CD4-positive, CD25-positive, alpha-beta regulatory T cell (primary cell): ENCODE results near the gene DCAF11. TPM values are rescaled to one million over a fixed set of nuclear protein-coding genes. Genes with fewer than 3 reads are reported as not detected.
A peak's percentile ranks its signal among the peaks of the same experiment; 100 is the strongest.

ENCODE experiments used
- ATAC-seq, 2 donors: fragments of 150-1000 bp; cut with Tn5 transposase; one replicate each; pipeline ENCODE4 v1.10.0; 2021; ENCODE audit warnings: low read depth in 2 of 2, moderate number of reproducible peaks in 2 of 2, moderate library complexity in 1 of 2
- DNase-seq, 3 donors: peaks; one replicate each; pipeline versions ENCODE4 v3.0.0 to v3.0.0-alpha.2; 2012 to 2022; ENCODE audit warnings: mixed read lengths in 1 of 3
- H3K27ac ChIP-seq: one replicate; pipeline ENCODE4 v1.7.0; 2013; ENCODE audit warnings: mild to moderate bottlenecking, low read length; ENCODE audit not compliant: insufficient read depth, poor library complexity, severe bottlenecking
- H3K27me3 ChIP-seq: one replicate; pipeline ENCODE4 v1.7.0; 2013; ENCODE audit warnings: low read length; ENCODE audit not compliant: control insufficient read depth, insufficient read depth
- H3K36me3 ChIP-seq: one replicate; pipeline ENCODE4 v1.7.0; 2013; ENCODE audit warnings: mild to moderate bottlenecking, low read length, moderate library complexity; ENCODE audit not compliant: control insufficient read depth, insufficient read depth
- H3K4me1 ChIP-seq: 2 replicates; pipeline ENCODE4 v1.7.0; 2013; ENCODE audit warnings: mild to moderate bottlenecking, low read length; ENCODE audit not compliant: insufficient read depth, control insufficient read depth, poor library complexity, severe bottlenecking
- H3K4me3 ChIP-seq: one replicate; pipeline ENCODE4 v1.7.0; 2013; ENCODE audit warnings: low read depth, mild to moderate bottlenecking, low read length, moderate library complexity
- H3K9me3 ChIP-seq, 2 experiments: 1 replicate in 1 of 2; 2 replicates in 1 of 2; pipeline ENCODE4 v1.7.0; 2013; ENCODE audit warnings: low read length in 2 of 2, mild to moderate bottlenecking in 1 of 2, moderate library complexity in 1 of 2; ENCODE audit not compliant: control insufficient read depth in 2 of 2
- H3K27ac Mint-ChIP-seq, 3 donors: one replicate each; pipeline ENCODE4 v1.8.0; 2020 to 2022; ENCODE audit warnings: mild to moderate bottlenecking in 3 of 3, mixed read lengths in 3 of 3, moderate library complexity in 2 of 3
- H3K27me3 Mint-ChIP-seq: one replicate; pipeline ENCODE4 v1.8.0; 2022; ENCODE audit warnings: mild to moderate bottlenecking, mixed read lengths
- H3K36me3 Mint-ChIP-seq: one replicate; pipeline ENCODE4 v1.8.0; 2020; ENCODE audit warnings: mixed read lengths
- H3K4me1 Mint-ChIP-seq, 4 donors: one replicate each; pipeline ENCODE4 v1.8.0; 2020 to 2022; ENCODE audit warnings: mixed read lengths in 4 of 4, mild to moderate bottlenecking in 1 of 4
- H3K4me3 Mint-ChIP-seq, 4 donors: one replicate each; pipeline ENCODE4 v1.8.0; 2020 to 2022; ENCODE audit warnings: mild to moderate bottlenecking in 4 of 4, mixed read lengths in 4 of 4, moderate library complexity in 3 of 4
- H3K9me3 Mint-ChIP-seq, 7 donors: one replicate each; pipeline ENCODE4 v1.8.0; 2020 to 2022; ENCODE audit warnings: mixed read lengths in 7 of 7, mild to moderate bottlenecking in 3 of 7, moderate library complexity in 2 of 7
- polyA plus RNA-seq, 4 donors: library from polyadenylated mRNA; unstranded; fragments of 300-500 nt; fragmentation: Illumina TruSeq; gene quantifications; one replicate each; pipeline ENCODE4 v1.2.3, GENCODE V29; 2021
- total RNA-seq: library from RNA; stranded (reverse); gene quantifications from one replicate; pipeline ENCODE4 v1.2.3, GENCODE V29; 2022

The DCAF11 gene
- total and polyA plus RNA-seq, 5 donors from 2014 or later, result 73.4 to 97.8 (median 84.8) TPM

DNA sequence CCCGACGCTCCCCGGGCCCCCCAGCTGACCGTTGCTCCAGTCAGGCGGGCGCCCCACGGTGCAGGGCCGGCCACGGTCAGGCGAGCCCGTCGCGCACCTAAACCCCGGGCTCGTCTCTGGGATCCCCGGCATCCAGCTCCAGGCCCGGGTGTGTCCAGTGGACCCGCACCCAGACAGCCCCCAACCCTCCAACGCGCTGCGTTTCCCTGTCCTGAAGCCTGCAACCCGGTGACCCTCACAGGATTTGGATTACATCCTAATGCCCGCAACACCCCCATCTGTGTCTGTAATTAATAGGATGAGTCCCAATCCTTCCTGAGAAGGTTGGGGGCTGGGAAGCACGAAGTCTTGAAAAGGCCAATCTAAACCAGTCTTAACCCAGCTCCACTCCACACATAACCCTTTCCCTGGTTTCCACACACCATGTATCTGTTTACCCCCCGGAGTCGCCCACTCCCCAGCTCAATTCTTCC lies 32.8 kb upstream of the DCAF11 start:
- Mint-ChIP-seq H3K36me3 (no peaks in the 10 kb centered on the region), H3K9me3 (no peaks in the 10 kb centered on the region), H3K27me3 (no peaks in the 10 kb centered on the region), H3K27ac (peak overlapping the region; percentile 88 to 93 (median 89)), H3K4me3 (peak overlapping the region; percentile 85 to 93 (median 90)), H3K4me1 (peaks cover 3 to 26% (median 16%) of the 10 kb centered on the region in 4 donors)
- peaks cover 17% of the 10 kb centered on the region for H3K4me1 ChIP-seq
- H3K27me3 ChIP-seq, result no peaks in the 10 kb centered on the region
- H3K9me3 ChIP-seq, result no peaks in the 10 kb centered on the region
- no peak overlapping the region for H3K4me3 ChIP-seq
- H3K36me3 ChIP-seq, result no peaks in the 10 kb centered on the region
- peak overlapping the region; percentile 47 for H3K27ac ChIP-seq
- DNase-seq, result no peak
- ATAC-seq, result no peak

DNA sequence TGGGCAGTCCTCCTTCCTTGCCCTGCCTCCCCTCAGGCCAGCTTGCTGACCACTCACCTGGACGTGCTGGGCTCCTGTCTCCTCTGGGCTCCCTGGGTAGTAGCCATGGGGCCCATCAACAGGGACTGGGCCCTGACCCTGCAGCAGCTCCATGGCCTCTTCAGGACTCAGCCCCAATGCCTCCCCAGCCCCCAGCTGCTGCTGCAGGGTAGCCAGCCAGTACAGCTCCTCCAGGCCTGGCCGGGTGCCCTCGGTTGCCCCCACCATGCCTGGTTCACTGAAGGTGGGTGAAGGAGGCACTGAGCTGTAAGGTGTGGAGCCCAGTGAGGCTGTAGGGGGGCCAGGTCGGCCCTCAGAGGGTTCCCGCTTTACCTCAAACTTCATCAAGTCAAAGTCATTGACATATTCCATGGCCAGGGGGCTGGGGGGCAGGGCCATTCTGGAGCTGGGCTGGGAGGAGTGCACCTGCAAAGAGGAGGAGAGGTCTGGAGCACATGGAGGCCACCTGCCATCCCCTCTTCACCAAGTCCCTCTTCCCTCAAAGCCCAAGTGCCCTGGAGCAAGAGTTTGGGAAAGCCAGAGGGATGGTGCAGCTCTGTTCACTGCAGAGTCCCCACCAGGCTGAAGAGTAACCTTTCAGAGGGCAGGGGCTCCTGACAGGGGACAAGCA lies 32.0 kb upstream of the DCAF11 start:
- no peak overlapping the region for H3K4me3 ChIP-seq
- H3K27ac Mint-ChIP-seq, result peak overlapping the region; percentile 88 to 93 (median 92)
- no peak overlapping the region for H3K27ac ChIP-seq
- peaks cover 17% of the 10 kb centered on the region for H3K4me1 ChIP-seq
- no peaks in the 10 kb centered on the region for H3K27me3 Mint-ChIP-seq
- DNase-seq, result no peak
- no peaks in the 10 kb centered on the region for H3K27me3 ChIP-seq
- H3K4me1 Mint-ChIP-seq, result peaks cover 3 to 26% (median 16%) of the 10 kb centered on the region in 4 donors
- no peaks in the 10 kb centered on the region for H3K9me3 Mint-ChIP-seq
- no peaks in the 10 kb centered on the region for H3K36me3 ChIP-seq
- no peak for ATAC-seq
- peak overlapping the region; percentile 70 to 90 (median 88) for H3K4me3 Mint-ChIP-seq
- H3K36me3 Mint-ChIP-seq, result no peaks in the 10 kb centered on the region
- no peaks in the 10 kb centered on the region for H3K9me3 ChIP-seq

DNA sequence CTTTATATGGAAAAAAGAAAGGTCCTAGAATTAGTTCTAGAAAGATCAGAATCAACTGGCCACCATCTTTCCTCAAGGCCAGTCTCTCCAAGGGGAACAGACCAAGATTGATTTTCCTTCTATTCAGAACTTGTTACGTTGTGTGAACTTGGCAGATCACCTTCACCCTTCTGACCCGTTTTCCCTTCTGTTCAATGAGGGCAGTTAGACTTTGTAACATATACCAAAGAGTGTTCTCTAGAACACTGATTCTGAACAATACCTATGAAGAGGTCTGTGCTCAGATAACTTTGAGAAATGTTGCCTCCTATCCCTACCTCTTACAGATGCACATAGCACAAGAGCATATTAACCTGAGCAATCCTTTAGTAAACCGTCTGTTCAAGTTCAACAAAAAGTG lies 31.1 kb upstream of the DCAF11 start:
- Histone ChIP-seq H3K4me1 (peaks cover 17% of the 10 kb centered on the region), H3K4me3 (no peak overlapping the region), H3K27ac (no peak overlapping the region), H3K36me3 (no peaks in the 10 kb centered on the region), H3K27me3 (no peaks in the 10 kb centered on the region), H3K9me3 (no peaks in the 10 kb centered on the region)
- peaks cover 3 to 26% (median 16%) of the 10 kb centered on the region in 4 donors for H3K4me1 Mint-ChIP-seq
- no peaks in the 10 kb centered on the region for H3K27me3 Mint-ChIP-seq
- H3K36me3 Mint-ChIP-seq, result no peaks in the 10 kb centered on the region
- DNase-seq (no peak), ATAC-seq (no peak)
- H3K9me3 Mint-ChIP-seq, result no peaks in the 10 kb centered on the region
- H3K4me3 Mint-ChIP-seq, result peak overlapping the region in 1 of 4 donors; percentile 39
- H3K27ac Mint-ChIP-seq, result peak overlapping the region in 1 of 3 donors; percentile 59

DNA sequence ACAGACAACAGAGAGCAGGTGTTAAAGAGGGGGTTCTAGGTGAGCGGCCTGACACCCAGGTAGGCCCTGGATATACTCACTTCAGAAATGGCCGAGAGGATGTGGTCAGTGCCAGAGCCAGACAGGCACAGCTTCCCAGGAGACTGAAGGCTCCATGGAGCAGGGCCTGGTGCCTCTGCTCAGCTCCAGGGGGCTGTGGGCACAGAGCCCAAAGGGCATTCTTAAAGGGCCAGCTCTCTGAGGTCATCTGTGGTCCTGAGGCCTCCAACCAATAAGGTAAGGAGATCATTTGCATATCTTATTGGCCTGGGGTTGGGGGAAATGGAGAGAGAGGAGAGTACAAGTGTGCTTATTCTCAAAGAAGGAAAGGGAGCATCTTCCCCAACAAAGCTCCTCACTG lies 30.1 kb upstream of the DCAF11 start:
- Histone ChIP-seq H3K9me3 (no peaks in the 10 kb centered on the region), H3K27me3 (no peaks in the 10 kb centered on the region), H3K36me3 (no peaks in the 10 kb centered on the region), H3K4me1 (peaks cover 17% of the 10 kb centered on the region), H3K27ac (no peak overlapping the region), H3K4me3 (no peak overlapping the region)
- H3K9me3 Mint-ChIP-seq, result no peaks in the 10 kb centered on the region
- ATAC-seq, result no peak
- H3K27me3 Mint-ChIP-seq, result no peaks in the 10 kb centered on the region
- H3K27ac Mint-ChIP-seq, result peak overlapping the region in 2 of 3 donors; percentile 57 to 59
- H3K36me3 Mint-ChIP-seq, result no peaks in the 10 kb centered on the region
- H3K4me3 Mint-ChIP-seq, result peak overlapping the region in 1 of 4 donors; percentile 84
- H3K4me1 Mint-ChIP-seq, result peaks cover 3 to 22% (median 16%) of the 10 kb centered on the region in 4 donors
- no peak for DNase-seq

DNA sequence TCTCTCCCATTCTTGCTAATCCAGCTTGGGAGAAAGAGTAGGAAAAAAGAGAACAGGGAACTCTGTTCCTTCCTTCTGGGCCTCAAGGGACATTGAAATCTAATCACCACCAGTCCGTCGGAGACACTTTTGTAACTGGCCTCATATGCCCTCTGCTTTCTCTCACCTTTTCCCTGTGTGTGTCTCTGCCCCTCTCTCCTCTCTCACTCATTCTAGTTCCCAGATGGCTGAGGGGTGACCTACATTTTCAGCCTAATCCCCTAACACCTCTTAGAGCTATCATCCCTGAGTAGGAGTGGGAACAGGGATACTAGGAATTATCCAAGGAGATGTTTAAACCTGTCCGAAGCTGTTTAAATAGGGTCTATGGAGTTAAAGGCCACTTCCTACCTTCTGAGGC lies 29.4 kb upstream of the DCAF11 start:
- no peaks in the 10 kb centered on the region for H3K9me3 Mint-ChIP-seq
- Histone ChIP-seq H3K9me3 (no peaks in the 10 kb centered on the region), H3K27ac (no peak overlapping the region), H3K4me3 (no peak overlapping the region), H3K27me3 (no peaks in the 10 kb centered on the region), H3K4me1 (peaks cover 17% of the 10 kb centered on the region), H3K36me3 (no peaks in the 10 kb centered on the region)
- DNase-seq (no peak), ATAC-seq (no peak)
- H3K36me3 Mint-ChIP-seq, result no peaks in the 10 kb centered on the region
- no peaks in the 10 kb centered on the region for H3K27me3 Mint-ChIP-seq
- peaks cover 6 to 22% (median 14%) of the 10 kb centered on the region in 4 donors for H3K4me1 Mint-ChIP-seq
- peak overlapping the region in 1 of 4 donors; percentile 5 for H3K4me3 Mint-ChIP-seq
- no peak overlapping the region for H3K27ac Mint-ChIP-seq

DNA sequence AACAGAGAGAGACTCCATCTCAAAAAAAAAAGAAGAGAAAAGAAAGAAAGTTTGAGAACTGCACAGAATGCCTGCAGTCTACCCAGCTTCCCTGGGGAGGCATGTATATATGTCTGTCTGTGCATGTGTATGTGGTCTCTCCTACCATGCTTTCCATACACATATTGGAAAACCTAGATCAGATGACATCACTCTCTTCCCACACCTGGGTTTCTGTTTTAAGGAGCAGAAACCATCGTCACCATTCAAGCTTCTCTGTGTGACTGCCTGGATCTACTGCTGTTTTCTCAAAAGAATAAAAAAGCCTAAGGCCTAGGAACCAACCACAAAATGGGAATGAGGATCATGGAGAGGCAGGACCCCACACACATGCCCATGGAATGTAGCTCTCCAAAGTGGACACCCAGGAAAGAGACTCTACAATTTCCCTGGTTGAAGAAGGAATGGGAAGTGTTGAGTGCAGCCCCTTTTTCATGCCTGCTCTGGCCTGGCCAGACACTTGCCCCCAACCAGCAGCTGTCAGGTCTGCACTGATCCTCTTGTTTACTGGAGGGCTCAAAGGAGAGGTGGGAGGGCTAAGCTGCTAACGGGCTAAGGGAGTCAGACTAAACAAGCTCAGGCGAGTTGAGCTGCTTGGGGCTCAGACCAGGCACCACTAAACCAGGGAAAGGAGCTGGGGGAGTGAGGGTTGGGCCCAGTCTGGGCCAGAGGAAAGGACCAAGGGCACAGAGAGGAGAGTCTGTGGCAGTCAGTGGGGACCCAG lies 28.2 kb upstream of the DCAF11 start:
- Histone ChIP-seq H3K27me3 (no peaks in the 10 kb centered on the region), H3K4me3 (no peak overlapping the region), H3K4me1 (peaks cover 14% of the 10 kb centered on the region), H3K27ac (no peak overlapping the region), H3K9me3 (no peaks in the 10 kb centered on the region), H3K36me3 (no peaks in the 10 kb centered on the region)
- Mint-ChIP-seq H3K9me3 (no peaks in the 10 kb centered on the region), H3K36me3 (no peaks in the 10 kb centered on the region), H3K4me3 (peak overlapping the region in 1 of 4 donors; percentile 70), H3K27me3 (no peaks in the 10 kb centered on the region), H3K4me1 (peaks cover 4 to 20% (median 11%) of the 10 kb centered on the region in 4 donors), H3K27ac (peak overlapping the region in 2 of 3 donors; percentile 18 to 52)
- ATAC-seq (no peak), DNase-seq (no peak)

DNA sequence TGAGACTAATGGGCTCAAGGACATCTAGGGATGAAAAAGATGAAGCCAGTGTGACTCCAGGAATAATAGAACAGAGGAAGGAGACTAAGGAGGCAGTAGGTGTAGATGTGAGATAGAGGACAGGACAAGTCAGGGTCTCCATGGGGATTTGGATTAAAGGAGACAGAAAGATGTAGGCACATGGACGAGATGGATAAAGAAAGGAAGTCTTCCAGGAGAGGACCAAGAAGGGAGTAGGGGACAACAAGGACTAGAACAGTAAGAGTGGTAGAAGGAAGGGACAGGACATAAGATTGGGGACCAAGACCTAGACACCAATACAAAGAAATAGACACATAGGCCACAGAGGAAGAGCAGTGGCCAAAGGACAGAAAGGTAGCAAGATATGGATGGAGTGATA lies 27.6 kb upstream of the DCAF11 start:
- Mint-ChIP-seq H3K27me3 (no peaks in the 10 kb centered on the region), H3K4me3 (peak overlapping the region in 1 of 4 donors; percentile 70), H3K9me3 (no peaks in the 10 kb centered on the region), H3K27ac (peak overlapping the region in 1 of 3 donors; percentile 18), H3K36me3 (no peaks in the 10 kb centered on the region), H3K4me1 (peaks cover 4 to 17% (median 8%) of the 10 kb centered on the region in 4 donors)
- ATAC-seq, result no peak
- DNase-seq, result no peak
- Histone ChIP-seq H3K4me3 (no peak overlapping the region), H3K27ac (no peak overlapping the region), H3K4me1 (peaks cover 9% of the 10 kb centered on the region), H3K27me3 (no peaks in the 10 kb centered on the region), H3K36me3 (no peaks in the 10 kb centered on the region), H3K9me3 (no peaks in the 10 kb centered on the region)
